ENCODE results near the gene C14orf93. TPM values are rescaled to one million over a fixed set of nuclear protein-coding genes. Genes with fewer than 3 reads are reported as not detected.
A peak's percentile ranks its signal among the peaks of the same experiment; 100 is the strongest.
"Not testable (repeated sequence)": the region's sequence is repeated elsewhere in the genome, so short reads cannot be mapped to it uniquely, and the experiment has no call there.

C14orf93 gene
- total RNA-seq, 2 donors from 2014 or later: 13.5 to 15.2 TPM

DNA sequence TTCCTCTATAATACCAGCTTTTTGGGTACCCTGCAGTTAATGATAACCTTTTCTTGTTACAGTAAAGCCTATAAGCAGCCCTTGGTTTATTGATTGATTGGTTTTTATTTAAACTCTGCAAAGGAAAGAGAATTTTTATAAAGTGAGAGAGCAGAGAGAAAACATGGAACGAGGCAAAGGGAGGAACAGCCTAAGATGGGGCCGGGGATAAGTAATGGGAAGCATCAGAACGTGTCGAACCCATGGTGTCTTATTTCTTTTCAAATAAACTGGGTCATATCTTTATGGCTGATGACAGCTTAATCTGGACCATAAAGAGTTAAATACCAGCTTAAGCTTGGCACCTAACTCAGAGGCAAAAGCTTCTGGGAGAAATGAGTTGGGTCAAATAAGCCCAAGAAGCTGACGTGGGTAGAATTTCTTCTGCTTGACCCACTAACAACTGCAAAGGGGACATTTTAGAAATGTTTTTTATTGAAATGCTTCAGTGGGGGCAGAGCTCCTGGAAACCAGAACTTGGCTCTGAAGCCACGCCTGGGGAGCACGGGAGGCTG, 12.0 kb upstream of the C14orf93 start:
- H3K9me3 Mint-ChIP-seq: no peaks in the 10 kb centered on the region
- peaks cover 60% of the 10 kb centered on the region for H3K4me1 Mint-ChIP-seq (ENCODE audit: low read depth)
- H3K27ac Mint-ChIP-seq: peak overlapping the region; percentile 50
- H3K4me3 Mint-ChIP-seq: peak overlapping the region; percentile 53 to 60
- DNase-seq (no peak), ATAC-seq (replicated peaks in 1 of 2) (no peak)
- H3K27me3 Mint-ChIP-seq (ENCODE audit: low read depth): no peaks in the 10 kb centered on the region
- peaks cover 0 to 15% of the 10 kb centered on the region in 2 donors for H3K36me3 Mint-ChIP-seq (ENCODE audit: insufficient read depth in 2 of 2)

GRCh38 chr14:23021434-23021833, 11.5 kb upstream of the C14orf93 start:
- Mint-ChIP-seq H3K36me3 (ENCODE audit: insufficient read depth in 2 of 2) (peaks cover 0 to 15% of the 10 kb centered on the region in 2 donors), H3K4me1 (ENCODE audit: low read depth) (peaks cover 60% of the 10 kb centered on the region), H3K27ac (peak overlapping the region; percentile 50), H3K27me3 (ENCODE audit: low read depth) (no peaks in the 10 kb centered on the region), H3K4me3 (peak overlapping the region; percentile 53 to 60), H3K9me3 (no peaks in the 10 kb centered on the region)
- ATAC-seq (replicated peaks in 1 of 2) (peak in 1 of 2 donors; percentile 9), DNase-seq (no peak)

- H3K36me3 Mint-ChIP-seq (ENCODE audit: insufficient read depth in 2 of 2): peaks cover 0 to 11% of the 10 kb centered on the region in 2 donors
- H3K4me3 Mint-ChIP-seq: peak overlapping the region; percentile 49 to 60
- no peaks in the 10 kb centered on the region for H3K9me3 Mint-ChIP-seq
- ATAC-seq (replicated peaks in 1 of 2): peak; percentile 41 to 66
- no peaks in the 10 kb centered on the region for H3K27me3 Mint-ChIP-seq (ENCODE audit: low read depth)
- peaks cover 58% of the 10 kb centered on the region for H3K4me1 Mint-ChIP-seq (ENCODE audit: low read depth)
- H3K27ac Mint-ChIP-seq: peak overlapping the region; percentile 23
- no peak for DNase-seq
Measured at GRCh38 chr14:23020143-23021128, 10.5 kb upstream of the C14orf93 start.

- ATAC-seq (replicated peaks in 1 of 2) (no peak), DNase-seq (no peak)
- no peaks in the 10 kb centered on the region for H3K27me3 Mint-ChIP-seq (ENCODE audit: low read depth)
- H3K27ac Mint-ChIP-seq: no peak overlapping the region
- no peaks in the 10 kb centered on the region for H3K36me3 Mint-ChIP-seq (ENCODE audit: insufficient read depth in 2 of 2)
- no peaks in the 10 kb centered on the region for H3K9me3 Mint-ChIP-seq
- H3K4me3 Mint-ChIP-seq: no peak overlapping the region
- peaks cover 36% of the 10 kb centered on the region for H3K4me1 Mint-ChIP-seq (ENCODE audit: low read depth)
Measured at GRCh38 chr14:23018107-23018506, 8.2 kb upstream of the C14orf93 start.

- H3K4me1 Mint-ChIP-seq (ENCODE audit: low read depth): peaks cover 28% of the 10 kb centered on the region
- no peaks in the 10 kb centered on the region for H3K36me3 Mint-ChIP-seq (ENCODE audit: insufficient read depth in 2 of 2)
- ATAC-seq (replicated peaks in 1 of 2) (no peak), DNase-seq (no peak)
- no peak overlapping the region for H3K4me3 Mint-ChIP-seq
- no peaks in the 10 kb centered on the region for H3K9me3 Mint-ChIP-seq
- no peaks in the 10 kb centered on the region for H3K27me3 Mint-ChIP-seq (ENCODE audit: low read depth)
- no peak overlapping the region for H3K27ac Mint-ChIP-seq
Measured at GRCh38 chr14:23017091-23017490, 7.1 kb upstream of the C14orf93 start.

- no peaks in the 10 kb centered on the region for H3K9me3 Mint-ChIP-seq
- H3K36me3 Mint-ChIP-seq (ENCODE audit: insufficient read depth in 2 of 2): no peaks in the 10 kb centered on the region
- DNase-seq (no peak), ATAC-seq (replicated peaks in 1 of 2) (peak in 1 of 2 donors; percentile 17)
- no peak overlapping the region for H3K27ac Mint-ChIP-seq
- no peaks in the 10 kb centered on the region for H3K27me3 Mint-ChIP-seq (ENCODE audit: low read depth)
- H3K4me1 Mint-ChIP-seq (ENCODE audit: low read depth): peaks cover 21% of the 10 kb centered on the region
- H3K4me3 Mint-ChIP-seq: peak overlapping the region; percentile 37 to 43
Measured at GRCh38 chr14:23015618-23016017, 5.7 kb upstream of the C14orf93 start.

DNA sequence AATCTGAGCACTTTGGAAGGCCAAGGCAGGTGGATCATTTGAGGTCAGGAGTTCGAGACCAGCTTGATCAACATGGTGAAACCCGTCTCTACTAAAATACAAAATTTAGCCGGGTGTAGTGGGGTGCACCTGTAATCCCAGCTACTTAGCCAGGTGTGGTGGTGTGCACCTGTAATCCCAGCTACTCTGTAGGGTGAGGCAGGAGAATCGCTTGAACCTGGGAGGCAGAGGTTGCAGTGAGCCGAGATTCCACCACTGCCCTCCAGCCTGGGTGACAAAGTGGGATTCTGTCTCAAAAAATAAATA, 3.8 kb upstream of the C14orf93 start:
- not testable (repeated sequence) for H3K4me3 Mint-ChIP-seq; H3K9me3 Mint-ChIP-seq; H3K27me3 Mint-ChIP-seq (ENCODE audit: low read depth); H3K27ac Mint-ChIP-seq; DNase-seq; H3K36me3 Mint-ChIP-seq (ENCODE audit: insufficient read depth in 2 of 2); ATAC-seq (replicated peaks in 1 of 2)
- peaks cover 21% of the 10 kb centered on the region for H3K4me1 Mint-ChIP-seq (ENCODE audit: low read depth)

- no peaks in the 10 kb centered on the region for H3K36me3 Mint-ChIP-seq (ENCODE audit: insufficient read depth in 2 of 2)
- no peaks in the 10 kb centered on the region for H3K27me3 Mint-ChIP-seq (ENCODE audit: low read depth)
- peaks cover 26% of the 10 kb centered on the region for H3K4me1 Mint-ChIP-seq (ENCODE audit: low read depth)
- no peak overlapping the region for H3K27ac Mint-ChIP-seq
- DNase-seq (no peak), ATAC-seq (replicated peaks in 1 of 2) (no peak)
- H3K9me3 Mint-ChIP-seq: no peaks in the 10 kb centered on the region
- H3K4me3 Mint-ChIP-seq: no peak overlapping the region
Measured at GRCh38 chr14:23013054-23013748, 3.3 kb upstream of the C14orf93 start.

- DNase-seq (no peak), ATAC-seq (replicated peaks in 1 of 2) (no peak)
- H3K36me3 Mint-ChIP-seq (ENCODE audit: insufficient read depth in 2 of 2): no peaks in the 10 kb centered on the region
- peak overlapping the region; percentile 95 for H3K27ac Mint-ChIP-seq
- H3K9me3 Mint-ChIP-seq: no peaks in the 10 kb centered on the region
- H3K4me3 Mint-ChIP-seq: peak overlapping the region; percentile 96 to 100
- H3K27me3 Mint-ChIP-seq (ENCODE audit: low read depth): no peaks in the 10 kb centered on the region
- H3K4me1 Mint-ChIP-seq (ENCODE audit: low read depth): peaks cover 47% of the 10 kb centered on the region
Measured at GRCh38 chr14:23009483-23009938, 432 bp downstream of the C14orf93 start.

GRCh38 chr14:23008831-23009230, 1.1 kb downstream of the C14orf93 start:
- Mint-ChIP-seq H3K4me3 (peak overlapping the region; percentile 96 to 100), H3K27me3 (ENCODE audit: low read depth) (no peaks in the 10 kb centered on the region), H3K27ac (peak overlapping the region; percentile 95), H3K4me1 (ENCODE audit: low read depth) (peaks cover 47% of the 10 kb centered on the region), H3K36me3 (ENCODE audit: insufficient read depth in 2 of 2) (no peaks in the 10 kb centered on the region), H3K9me3 (no peaks in the 10 kb centered on the region)
- DNase-seq (no peak), ATAC-seq (replicated peaks in 1 of 2) (no peak)

GRCh38 chr14:23006544-23007419, 3.2 kb downstream of the C14orf93 start:
- Mint-ChIP-seq H3K4me3 (peak overlapping the region; percentile 96 to 100), H3K4me1 (ENCODE audit: low read depth) (peaks cover 47% of the 10 kb centered on the region), H3K9me3 (no peaks in the 10 kb centered on the region), H3K36me3 (ENCODE audit: insufficient read depth in 2 of 2) (no peaks in the 10 kb centered on the region), H3K27ac (peak overlapping the region; percentile 99), H3K27me3 (ENCODE audit: low read depth) (no peaks in the 10 kb centered on the region)
- peak; percentile 97 to 99 for DNase-seq
- ATAC-seq (replicated peaks in 1 of 2): peak; percentile 98

DNA sequence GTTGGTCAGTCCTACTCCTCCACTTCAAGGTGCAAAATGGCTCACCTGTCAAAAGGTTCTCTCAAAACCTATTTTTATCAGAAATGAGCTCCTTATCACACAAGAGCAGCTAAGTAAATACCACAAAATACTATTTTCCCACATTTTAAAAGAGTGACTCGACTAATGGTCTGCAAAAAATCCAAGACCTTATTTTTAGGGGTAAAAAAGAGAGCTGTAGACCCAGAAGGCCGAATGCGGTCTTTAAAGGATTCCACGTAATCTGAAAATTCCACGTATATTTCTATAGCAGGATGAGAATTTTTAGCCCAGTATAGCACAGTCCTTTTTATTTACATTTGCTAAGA, 3.8 kb downstream of the C14orf93 start:
- H3K27me3 Mint-ChIP-seq (ENCODE audit: low read depth): no peaks in the 10 kb centered on the region
- no peaks in the 10 kb centered on the region for H3K9me3 Mint-ChIP-seq
- H3K36me3 Mint-ChIP-seq (ENCODE audit: insufficient read depth in 2 of 2): no peaks in the 10 kb centered on the region
- DNase-seq: no peak
- H3K4me1 Mint-ChIP-seq (ENCODE audit: low read depth): peaks cover 45% of the 10 kb centered on the region
- H3K27ac Mint-ChIP-seq: peak overlapping the region; percentile 99
- no peak for ATAC-seq (replicated peaks in 1 of 2)
- H3K4me3 Mint-ChIP-seq: peak overlapping the region; percentile 96 to 100
